GM18870 (cell line): ENCODE data around the gene LETMD1.
A peak's percentile ranks its signal among the peaks of the same experiment; 100 is the strongest.
"Not testable (repeated sequence)": the region's sequence is repeated elsewhere in the genome, so short reads cannot be mapped to it uniquely, and the experiment has no call there.

Experiments
- ATAC-seq: cut with Tn5 transposase; IDR thresholded peaks from one replicate; pipeline ENCODE4 v1.9.1; 2021; ENCODE audit warnings: moderate library complexity; ENCODE audit not compliant: unreplicated experiment

Gene LETMD1

GRCh38 chr12:51047655-51048540, at the start of gene LETMD1:
LETMD1 (plus strand) TSS chr12:51048327; CDS start chr12:51048357, 30 bp downstream.
- ATAC-seq, result peak; percentile 97

- ATAC-seq, result no peak
These were observed 49.0 kb upstream of the LETMD1 start for GRCh38 chr12:50999093-50999492.

- ATAC-seq, result no peak
These were observed 47.9 kb upstream of the LETMD1 start for GRCh38 chr12:51000245-51000644.

- ATAC-seq, result no peak
These were observed 46.3 kb upstream of the LETMD1 start for GRCh38 chr12:51001799-51002198.

- ATAC-seq, result no peak
These were observed 43.6 kb upstream of the LETMD1 start for GRCh38 chr12:51004504-51004903.

GRCh38 chr12:51005030-51005429, 43.1 kb upstream of the LETMD1 start:
- no peak for ATAC-seq

- no peak for ATAC-seq
These were observed 42.5 kb upstream of the LETMD1 start for GRCh38 chr12:51005671-51006070.

GRCh38 chr12:51008329-51009055, 39.6 kb upstream of the LETMD1 start:
- no peak for ATAC-seq

GRCh38 chr12:51009056-51009440, 39.1 kb upstream of the LETMD1 start:
- ATAC-seq, result no peak

GRCh38 chr12:51011955-51012354, 36.2 kb upstream of the LETMD1 start:
- no peak for ATAC-seq

- ATAC-seq, result no peak
These were observed 35.4 kb upstream of the LETMD1 start for GRCh38 chr12:51012570-51013236.

GRCh38 chr12:51013441-51013840, 34.7 kb upstream of the LETMD1 start:
- ATAC-seq, result no peak

- not testable (repeated sequence) for ATAC-seq
These were observed 33.7 kb upstream of the LETMD1 start for GRCh38 chr12:51014467-51014866.

GRCh38 chr12:51017452-51017851, 30.7 kb upstream of the LETMD1 start:
- no peak for ATAC-seq

- no peak for ATAC-seq
These were observed 29.2 kb upstream of the LETMD1 start for GRCh38 chr12:51018956-51019355.

GRCh38 chr12:51019927-51020326, 28.2 kb upstream of the LETMD1 start:
- ATAC-seq, result no peak

GRCh38 chr12:51020448-51021182, 27.5 kb upstream of the LETMD1 start:
- ATAC-seq, result no peak

- ATAC-seq, result no peak
These were observed 26.4 kb upstream of the LETMD1 start for GRCh38 chr12:51021694-51022093.

- no peak for ATAC-seq
These were observed 24.3 kb upstream of the LETMD1 start for GRCh38 chr12:51023625-51024382.

- no peak for ATAC-seq
These were observed 22.7 kb upstream of the LETMD1 start for GRCh38 chr12:51025338-51025835.
